GM10266 (cell line): Measurements from ENCODE around the gene KIAA0319L.

Source experiments
- DNase-seq: peaks from one replicate; pipeline ENCODE4 v3.0.0; 2012; ENCODE audit errors: extremely low spot score
- CTCF ChIP-seq: IDR thresholded peaks from 2 replicates; pipeline ENCODE4 v1.5.1; 2012; ENCODE audit warnings: mild to moderate bottlenecking, low read depth; ENCODE audit not compliant: control insufficient read depth, insufficient read depth; ENCODE audit errors: missing control alignments

Gene KIAA0319L

DNA sequence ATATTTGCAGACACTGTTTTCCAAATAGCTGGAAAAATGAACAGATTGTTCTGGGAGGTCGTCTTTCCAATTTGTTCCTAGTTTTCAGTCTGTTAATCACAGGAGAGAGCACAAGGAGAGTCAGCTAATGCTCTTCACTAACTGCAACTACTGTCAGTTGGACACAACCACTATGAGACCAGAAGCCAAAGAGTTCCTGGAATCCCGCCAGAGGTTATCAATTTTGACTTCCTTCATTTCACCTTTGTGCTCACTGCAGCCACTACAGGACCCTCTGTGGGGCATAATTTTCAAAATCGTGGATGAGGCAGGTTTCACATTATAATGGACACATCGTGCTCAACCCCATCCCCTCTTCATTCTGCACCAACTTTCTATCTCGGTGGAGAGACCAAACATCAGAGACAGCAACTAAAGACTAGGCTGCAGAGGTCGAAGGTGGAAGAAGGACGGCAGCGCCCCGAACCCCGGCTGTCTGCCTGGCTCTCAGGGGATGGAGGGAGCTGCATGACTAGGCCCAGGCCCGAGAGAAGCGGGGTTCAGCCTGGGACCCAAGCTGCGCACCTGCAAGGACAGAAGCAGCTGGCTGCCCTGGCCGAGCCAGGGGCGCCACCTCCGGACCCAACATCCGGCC lies 602 bp downstream of the KIAA0319L start:
- DNase-seq, result no peak
- TF ChIP-seq CTCF, result peak; percentile 21

- TF ChIP-seq CTCF, result no peak
- no peak for DNase-seq
These were observed 1.4 kb downstream of the KIAA0319L start for GRCh38 chr1:35555601-35556477.

GRCh38 chr1:35555212-35555584 lies 2.0 kb downstream of the KIAA0319L start:
- no peak for TF ChIP-seq CTCF
- no peak for DNase-seq

GRCh38 chr1:35554266-35555211 lies 2.7 kb downstream of the KIAA0319L start:
- TF ChIP-seq CTCF, result no peak
- DNase-seq, result no peak

GRCh38 chr1:35553851-35554250 lies 3.4 kb downstream of the KIAA0319L start:
- no peak for DNase-seq

DNA sequence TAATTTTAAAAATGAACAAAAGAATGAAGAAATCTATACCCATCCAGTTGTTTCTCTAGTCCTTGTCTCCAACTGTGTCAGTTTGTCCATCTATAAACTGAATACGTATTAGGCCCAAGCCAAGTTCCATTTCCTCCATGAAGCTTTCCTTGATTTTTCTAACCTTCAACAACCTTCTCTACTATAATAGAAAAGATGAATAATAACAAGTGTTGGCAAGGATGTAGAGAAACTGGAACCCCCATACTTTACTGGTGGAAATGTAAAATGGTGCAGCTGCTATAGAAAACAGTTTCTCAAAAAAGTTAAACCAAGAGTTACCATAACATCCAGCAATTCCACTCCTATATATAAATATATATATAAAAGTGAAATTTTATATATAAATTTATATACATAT lies 10.6 kb downstream of the KIAA0319L start:
- no peak for DNase-seq
- no peak for TF ChIP-seq CTCF

More at GRCh38 chr1:35553851-35554250, 3.4 kb downstream of the KIAA0319L start:
- no peak for TF ChIP-seq CTCF
